Neuronal stem cell (in vitro differentiated cells): ENCODE results near the gene PDE9A.

Experiments
- DNase-seq: peaks from one replicate; pipeline ENCODE4 v3.0.0-alpha.2; 2013; ENCODE audit warnings: low spot score
- H2AFZ ChIP-seq: one replicate; pipeline ENCODE4 v1.6.1; 2013; ENCODE audit warnings: mild to moderate bottlenecking, low read length, inconsistent platforms
- H2AK5ac ChIP-seq: 2 replicates; pipeline ENCODE4 v1.6.1; 2013; ENCODE audit warnings: low read depth, mild to moderate bottlenecking, inconsistent platforms, low read length, moderate library complexity, mixed read lengths
- H2BK120ac ChIP-seq: 2 replicates; pipeline ENCODE4 v1.6.1; 2013; ENCODE audit warnings: low read depth, mild to moderate bottlenecking, inconsistent platforms, low read length, moderate library complexity, mixed read lengths
- H2BK12ac ChIP-seq: one replicate; pipeline ENCODE4 v1.6.1; 2013; ENCODE audit warnings: low read length, inconsistent platforms
- H2BK15ac ChIP-seq: 2 replicates; pipeline ENCODE4 v1.6.1; 2013; ENCODE audit warnings: mild to moderate bottlenecking, low read length, inconsistent platforms, mixed read lengths
- H2BK5ac ChIP-seq: one replicate; pipeline ENCODE4 v1.6.1; 2013; ENCODE audit warnings: inconsistent platforms, mild to moderate bottlenecking, low read length, moderate library complexity
- H3K14ac ChIP-seq: one replicate; pipeline ENCODE4 v1.6.1; 2013; ENCODE audit warnings: low read length, inconsistent platforms
- H3K18ac ChIP-seq: 2 replicates; pipeline ENCODE4 v1.6.1; 2013; ENCODE audit warnings: low read length, inconsistent platforms
- H3K23ac ChIP-seq: 2 replicates; pipeline ENCODE4 v1.6.1; 2013; ENCODE audit warnings: low read depth, mild to moderate bottlenecking, mixed read lengths, low read length, inconsistent platforms; ENCODE audit not compliant: poor library complexity
- H3K27ac ChIP-seq: replicated peaks from 3 replicates; pipeline ENCODE4 v1.5.1; 2013; ENCODE audit warnings: low read length, inconsistent platforms
- H3K27me3 ChIP-seq, 3 experiments: 2 replicates each; pipeline ENCODE4 v1.6.1; 2013; ENCODE audit warnings: low read length in 3 of 3, mild to moderate bottlenecking in 2 of 3, inconsistent platforms in 1 of 3, low read depth in 1 of 3, mixed read lengths in 1 of 3, moderate library complexity in 1 of 3; ENCODE audit not compliant: control insufficient read depth in 3 of 3, insufficient read depth in 3 of 3
- H3K36me3 ChIP-seq, 2 donors: replicated peaks in 1 of 2; 2 replicates each; pipeline ENCODE4 v1.6.1; 2013; ENCODE audit warnings: low read length in 2 of 2; ENCODE audit not compliant: control insufficient read depth in 2 of 2, insufficient read depth in 2 of 2
- H3K4ac ChIP-seq: 2 replicates; pipeline ENCODE4 v1.6.1; 2013; ENCODE audit warnings: inconsistent platforms, mild to moderate bottlenecking, low read length, moderate library complexity
- H3K4me1 ChIP-seq, 2 donors: 1 replicate in 1 of 2; 2 replicates in 1 of 2; pipeline ENCODE4 v1.6.1; 2013; ENCODE audit warnings: low read length in 2 of 2, low read depth in 1 of 2; ENCODE audit not compliant: control insufficient read depth in 2 of 2, insufficient read depth in 1 of 2
- H3K4me2 ChIP-seq: one replicate; pipeline ENCODE4 v1.6.1; 2013; ENCODE audit warnings: mild to moderate bottlenecking, low read length, inconsistent platforms; ENCODE audit not compliant: insufficient read depth, poor library complexity, severe bottlenecking
- H3K4me3 ChIP-seq, 2 donors: 2 replicates each; pipeline ENCODE4 v1.5.1; 2013; ENCODE audit warnings: low read length in 2 of 2, mild to moderate bottlenecking in 2 of 2, inconsistent platforms in 1 of 2, moderate library complexity in 1 of 2
- H3K79me1 ChIP-seq: one replicate; pipeline ENCODE4 v1.6.1; 2013; ENCODE audit warnings: low read depth, mild to moderate bottlenecking, inconsistent platforms, low read length, moderate library complexity
- H3K9ac ChIP-seq: one replicate; pipeline ENCODE4 v1.6.1; 2013; ENCODE audit warnings: mild to moderate bottlenecking, low read depth, low read length, inconsistent platforms; ENCODE audit not compliant: poor library complexity
- H3K9me3 ChIP-seq, 2 donors: replicated peaks in 1 of 2; 2 replicates each; pipeline versions ENCODE3 to v1.6.1; 2013; ENCODE audit warnings: low read length in 2 of 2, mild to moderate bottlenecking in 2 of 2, inconsistent platforms in 1 of 2, low read depth in 1 of 2, mixed read lengths in 1 of 2, moderate library complexity in 1 of 2; ENCODE audit not compliant: control insufficient read depth in 2 of 2, insufficient read depth in 1 of 2
- H4K8ac ChIP-seq: one replicate; pipeline ENCODE4 v1.6.1; 2013; ENCODE audit warnings: low read depth, mild to moderate bottlenecking, inconsistent platforms, low read length, moderate library complexity
- H4K91ac ChIP-seq: one replicate; pipeline ENCODE4 v1.6.1; 2013; ENCODE audit warnings: low read length, low read depth, mild to moderate bottlenecking, inconsistent platforms; ENCODE audit not compliant: poor library complexity
- WGBS, 2 donors: extraction: QIAGEN DNeasy Blood & Tissue Kit; methylation state at CpG; one replicate each; pipeline ENCODE4 v1.1.7; 2013; ENCODE audit warnings: missing lambda C conversion rate in 2 of 2, mixed read lengths in 1 of 2; ENCODE audit not compliant: insufficient read length in 2 of 2, insufficient replicate concordance in 1 of 2; ENCODE audit errors: extremely low coverage in 2 of 2; 5-methylcytosine and 5-hydroxymethylcytosine counted together

Gene PDE9A

DNA sequence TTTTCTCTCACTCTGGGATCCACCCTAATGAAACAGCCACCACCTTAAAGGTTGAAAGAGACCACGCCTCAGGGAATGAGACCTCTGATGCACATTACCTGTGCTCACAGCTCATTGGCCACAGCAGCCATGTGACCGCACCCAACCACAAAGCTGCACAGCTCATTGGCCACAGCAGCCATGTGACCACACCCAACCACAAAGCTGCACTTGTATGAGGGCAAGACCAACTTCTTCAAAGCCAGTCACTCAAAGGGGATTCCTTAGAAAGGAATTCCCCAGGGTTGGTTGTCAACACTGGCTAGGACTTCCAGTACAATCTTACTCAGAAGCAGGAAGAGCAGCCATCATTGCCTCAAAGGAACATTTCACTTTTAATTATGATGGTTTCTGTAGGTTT is 43.6 kb upstream of the PDE9A start:
- H2BK5ac ChIP-seq: no peak overlapping the region
- no peaks in the 10 kb centered on the region for H3K79me1 ChIP-seq
- no peak overlapping the region for H2BK12ac ChIP-seq
- H3K14ac ChIP-seq: no peak overlapping the region
- peaks cover 3 to 6% of the 10 kb centered on the region in 2 donors for H3K9me3 ChIP-seq
- H3K23ac ChIP-seq: no peak overlapping the region
- H4K8ac ChIP-seq: no peak overlapping the region
- no peak overlapping the region for H3K18ac ChIP-seq
- no peak overlapping the region for H3K9ac ChIP-seq
- no peak overlapping the region for H3K4me2 ChIP-seq
- DNase-seq: no peak
- H2BK15ac ChIP-seq: no peak overlapping the region
- peaks cover 0 to under 1% of the 10 kb centered on the region in 2 donors for H3K4me1 ChIP-seq
- H3K36me3 ChIP-seq: no peaks in the 10 kb centered on the region
- H2BK120ac ChIP-seq: no peak overlapping the region
- H3K4ac ChIP-seq: no peak overlapping the region
- no peak overlapping the region for H3K27ac ChIP-seq
- H3K27me3 ChIP-seq: peaks cover 0 to 2% (median 0%) of the 10 kb centered on the region in 3 experiments
- no peak overlapping the region for H2AK5ac ChIP-seq
- no peak overlapping the region for H2AFZ ChIP-seq
- WGBS, 2 donors: no CpG with 5 or more reads among the region's 2 CpGs
- H4K91ac ChIP-seq: no peak overlapping the region
- no peak overlapping the region for H3K4me3 ChIP-seq

DNA sequence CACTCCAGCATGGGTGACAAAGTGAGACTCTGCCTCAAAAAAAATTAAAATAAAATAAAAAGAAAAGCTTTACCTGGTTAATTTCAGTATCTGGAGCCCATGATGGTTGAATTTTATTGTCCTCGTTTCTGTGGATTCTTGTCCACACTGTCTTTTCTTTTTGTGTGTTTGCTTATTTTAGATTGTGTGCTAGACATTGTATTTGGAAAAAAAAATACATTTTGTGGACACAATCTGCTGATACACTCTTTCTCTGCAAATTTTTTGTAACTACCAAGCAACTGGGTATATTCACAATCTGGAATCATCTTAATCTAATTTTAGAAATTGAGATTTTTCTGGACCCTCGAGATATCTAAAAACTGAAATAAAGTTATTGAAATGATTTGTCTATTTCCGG is 41.6 kb upstream of the PDE9A start:
- no CpG with 5 or more reads among the region's 3 CpGs for WGBS, 2 donors
- Histone ChIP-seq H2BK15ac (no peak overlapping the region), H2AK5ac (no peak overlapping the region), H3K9me3 (peaks cover 3 to 10% of the 10 kb centered on the region in 2 donors), H3K14ac (no peak overlapping the region), H2BK12ac (no peak overlapping the region), H3K4ac (no peak overlapping the region), H3K9ac (no peak overlapping the region), H4K8ac (no peak overlapping the region), H3K4me1 (peaks cover 0 to 4% of the 10 kb centered on the region in 2 donors), H2BK5ac (no peak overlapping the region), H2AFZ (no peak overlapping the region), H2BK120ac (no peak overlapping the region), H3K23ac (no peak overlapping the region), H3K4me3 (no peak overlapping the region), H3K79me1 (peaks cover 2% of the 10 kb centered on the region), H3K36me3 (no peaks in the 10 kb centered on the region), H3K18ac (no peak overlapping the region), H4K91ac (no peak overlapping the region), H3K27ac (no peak overlapping the region), H3K27me3 (peaks cover 0 to 3% (median 2%) of the 10 kb centered on the region in 3 experiments), H3K4me2 (no peak overlapping the region)
- DNase-seq: no peak

DNA sequence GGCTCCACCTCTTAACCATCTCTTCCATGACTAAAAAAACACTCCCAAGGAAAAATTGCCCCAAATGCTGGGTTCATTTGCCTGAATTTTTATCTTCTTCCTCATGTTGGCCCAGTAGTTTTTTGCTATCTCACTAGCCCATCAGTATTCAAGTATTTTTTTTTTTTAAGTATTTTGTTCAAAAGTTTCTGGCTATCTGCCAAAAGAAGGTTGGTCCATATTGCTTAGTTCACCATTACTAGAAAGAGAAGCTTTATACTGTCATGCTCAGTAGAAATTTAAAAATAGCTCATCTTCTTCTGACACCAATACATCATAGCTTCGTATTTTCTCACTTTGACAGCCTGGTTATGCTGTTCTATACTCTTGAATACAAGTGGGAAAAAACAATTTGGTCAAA is 41.0 kb upstream of the PDE9A start:
- whole genome bisulfite sequencing, 2 donors: no CpG with 5 or more reads among the region's 1 CpG
- H3K4me3 ChIP-seq: no peak overlapping the region
- no peak overlapping the region for H4K8ac ChIP-seq

DNA sequence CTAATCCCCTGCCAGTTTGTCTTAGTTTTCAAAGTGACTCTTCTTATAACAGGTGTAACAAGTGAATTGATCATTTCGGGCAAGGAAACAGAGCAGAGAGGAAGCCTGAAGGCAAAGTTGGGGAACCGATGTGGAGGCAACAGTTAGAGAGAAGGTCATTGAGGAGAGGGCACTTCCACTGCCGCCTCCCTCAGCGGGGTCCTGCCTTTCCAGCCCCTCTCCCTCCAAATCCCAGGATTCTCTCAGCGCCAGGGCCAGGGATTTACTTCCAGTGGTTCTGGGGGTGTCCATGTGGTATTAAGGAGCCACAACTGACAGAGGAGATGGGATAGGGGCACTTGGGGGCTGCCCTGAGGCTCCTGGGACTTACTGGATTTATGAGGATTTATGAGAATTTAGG is 39.7 kb upstream of the PDE9A start:
- no CpG with 5 or more reads among the region's 5 CpGs for WGBS, 2 donors
- H2AK5ac ChIP-seq: no peak overlapping the region

More for the DNA sequence above, 41.0 kb upstream of the PDE9A start:
- Histone ChIP-seq H2AK5ac (no peak overlapping the region), H3K36me3 (no peaks in the 10 kb centered on the region), H3K14ac (no peak overlapping the region), H2BK12ac (no peak overlapping the region), H2BK5ac (no peak overlapping the region), H3K79me1 (peaks cover 2% of the 10 kb centered on the region), H3K4ac (no peak overlapping the region), H2BK120ac (no peak overlapping the region), H4K91ac (no peak overlapping the region), H3K23ac (no peak overlapping the region), H2BK15ac (no peak overlapping the region), H3K4me2 (no peak overlapping the region), H3K27me3 (peaks cover 0 to 3% (median 2%) of the 10 kb centered on the region in 3 experiments), H2AFZ (no peak overlapping the region), H3K9ac (no peak overlapping the region), H3K4me1 (peaks cover 0 to 4% of the 10 kb centered on the region in 2 donors), H3K18ac (no peak overlapping the region), H3K27ac (no peak overlapping the region), H3K9me3 (peaks cover 3 to 10% of the 10 kb centered on the region in 2 donors)
- DNase-seq: no peak

More for the DNA sequence above, 39.7 kb upstream of the PDE9A start:
- no peak overlapping the region for H3K4ac ChIP-seq
- H4K91ac ChIP-seq: no peak overlapping the region
- H3K9me3 ChIP-seq: peaks cover 3 to 10% of the 10 kb centered on the region in 2 donors
- H3K4me1 ChIP-seq: peaks cover 0 to 4% of the 10 kb centered on the region in 2 donors
- no peak overlapping the region for H2BK5ac ChIP-seq
- H3K79me1 ChIP-seq: peaks cover 2% of the 10 kb centered on the region
- no peak overlapping the region for H3K4me3 ChIP-seq
- H2BK12ac ChIP-seq: no peak overlapping the region
- no peak overlapping the region for H3K23ac ChIP-seq
- no peak overlapping the region for H2BK15ac ChIP-seq
- no peak overlapping the region for H3K27ac ChIP-seq
- H3K4me2 ChIP-seq: no peak overlapping the region
- H3K18ac ChIP-seq: no peak overlapping the region
- no peak overlapping the region for H3K14ac ChIP-seq
- H3K9ac ChIP-seq: no peak overlapping the region
- peaks cover 2 to 3% (median 3%) of the 10 kb centered on the region in 3 experiments for H3K27me3 ChIP-seq
- no peak overlapping the region for H2AFZ ChIP-seq
- H2BK120ac ChIP-seq: no peak overlapping the region
- DNase-seq: no peak
- no peaks in the 10 kb centered on the region for H3K36me3 ChIP-seq
- H4K8ac ChIP-seq: no peak overlapping the region
